Myocyte (in vitro differentiated cells): ENCODE results near the gene DICER1. TPM values are rescaled to one million over a fixed set of nuclear protein-coding genes. Genes with fewer than 3 reads are reported as not detected.

Experiments
- DNase-seq: peaks from one replicate; pipeline ENCODE4 v3.0.0-alpha.2; 2012; ENCODE audit warnings: low read depth
- total RNA-seq: library from RNA; depleted of rRNA; stranded (reverse); fragments of >200 nt; gene quantifications from 2 replicates; pipeline ENCODE4 v1.2.3, GENCODE V29; 2014

The DICER1 gene
- total RNA-seq, 1 donor from 2014 or later: 47.6 TPM

DNA sequence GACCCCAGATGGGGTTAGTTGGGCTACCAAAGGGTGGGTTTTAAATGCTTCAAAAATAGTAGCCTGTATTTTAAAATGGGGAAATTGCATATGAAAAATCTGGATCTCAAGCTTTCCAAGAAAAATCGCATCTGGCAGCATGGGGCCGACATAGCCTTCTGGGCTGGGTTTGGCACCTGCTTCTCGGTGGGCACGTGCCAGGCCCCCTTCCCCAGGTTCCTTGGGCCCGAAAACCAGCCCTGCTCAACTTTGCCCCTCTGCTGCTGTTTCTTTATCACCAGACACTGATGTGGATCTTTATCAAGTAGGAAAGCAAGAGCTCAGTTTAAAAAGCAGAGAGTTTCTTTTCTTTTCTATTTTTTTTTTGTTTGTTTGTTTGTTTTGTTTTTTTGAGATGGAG lies 95.1 kb downstream of the DICER1 start:
- DNase-seq: no peak

DNA sequence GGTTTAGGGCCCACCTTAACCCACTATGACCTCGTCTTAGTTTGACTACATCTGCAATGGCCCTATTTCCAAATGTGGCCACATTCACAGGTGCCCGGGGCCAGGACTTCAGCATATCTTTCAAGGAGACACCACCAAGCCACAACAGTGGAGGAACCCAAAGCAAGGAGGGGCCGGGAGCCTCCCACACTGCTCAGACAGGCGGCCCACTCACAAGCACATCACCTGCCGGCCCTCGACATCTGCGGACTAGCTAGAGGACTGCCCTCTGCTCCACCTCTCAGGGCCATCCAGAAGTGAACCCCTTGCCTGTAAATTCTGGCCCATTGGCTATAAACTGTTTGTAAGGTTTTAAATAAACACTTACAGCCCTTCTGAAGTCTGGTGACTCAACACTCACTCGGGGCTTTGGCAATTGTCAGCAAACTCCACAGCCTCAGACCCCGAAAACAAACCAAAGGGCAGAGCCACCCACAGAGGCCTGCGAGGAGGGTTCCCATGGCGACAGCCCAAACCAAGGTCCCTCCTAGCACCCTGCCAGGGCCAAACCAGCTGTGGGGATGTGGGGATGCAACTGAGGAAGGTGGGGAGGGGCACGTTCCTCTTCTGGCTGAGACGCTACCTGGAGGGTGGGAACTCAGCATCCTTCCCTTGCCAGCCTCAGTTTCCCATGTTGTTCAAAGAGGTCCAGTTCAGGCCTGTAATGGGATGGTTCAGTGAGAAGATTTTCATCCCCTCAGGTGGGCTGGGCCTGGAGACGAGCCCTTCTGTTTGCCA lies 95.8 kb downstream of the DICER1 start:
- no peak for DNase-seq

DNA sequence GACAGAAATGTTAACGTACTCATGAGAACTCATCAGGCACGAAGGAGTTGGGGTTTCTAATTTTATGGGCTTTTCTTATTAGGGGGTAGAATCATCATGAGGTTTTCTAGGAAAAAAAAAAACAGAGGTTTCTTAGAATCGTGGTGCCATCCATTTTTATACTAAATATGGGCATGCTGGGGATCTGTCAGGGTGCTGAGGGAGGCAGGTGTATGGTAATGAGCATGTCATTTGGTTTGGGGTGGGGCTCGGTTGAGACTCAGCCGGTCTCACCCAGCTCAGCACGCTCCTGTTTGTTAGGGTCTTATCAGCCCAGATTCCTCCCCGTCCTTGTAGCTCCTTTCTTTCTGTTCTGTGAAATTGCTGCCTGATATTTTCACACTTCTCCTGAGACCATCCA lies 98.2 kb downstream of the DICER1 start:
- DNase-seq: no peak

DNA sequence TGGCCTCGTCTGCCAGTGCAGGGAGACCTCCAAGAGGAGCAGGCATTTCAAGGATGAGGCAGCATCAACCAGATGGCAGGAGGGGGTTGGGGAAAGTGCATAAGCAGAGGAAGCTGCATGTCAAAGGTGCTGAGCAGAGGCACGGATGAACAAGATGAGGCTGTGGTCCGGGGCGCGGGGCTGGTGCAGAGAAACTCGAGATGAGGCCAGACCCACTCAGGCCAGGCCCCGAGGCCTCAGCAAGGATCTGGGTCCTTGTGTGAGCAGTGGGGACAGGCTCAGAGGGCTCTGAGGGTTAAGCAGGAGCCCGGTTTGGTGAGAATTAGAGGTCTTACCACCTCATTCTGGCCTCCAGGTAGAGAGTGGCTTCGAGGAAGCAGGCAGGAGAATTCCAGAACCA lies 98.8 kb downstream of the DICER1 start:
- DNase-seq: no peak

DNA sequence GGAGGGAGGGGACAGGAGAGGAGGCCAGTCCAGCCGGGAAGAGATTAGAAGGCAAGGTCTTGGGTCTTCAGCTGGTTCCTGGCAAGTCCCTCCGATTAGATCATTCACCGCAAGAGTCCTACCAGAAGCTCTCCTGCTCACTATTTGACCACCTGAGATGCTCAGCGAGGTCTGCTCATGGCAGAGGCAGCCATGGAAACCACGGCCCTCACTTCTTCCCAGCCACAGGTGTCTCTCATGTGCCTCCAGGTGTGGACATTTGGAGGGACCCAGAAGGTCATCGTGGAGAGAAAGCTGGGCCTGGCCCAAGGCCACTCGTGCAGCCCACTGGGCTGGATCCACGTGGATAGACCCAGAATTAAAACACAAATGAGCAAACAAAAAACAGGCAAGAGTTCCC lies 99.5 kb downstream of the DICER1 start:
- DNase-seq: no peak

DNA sequence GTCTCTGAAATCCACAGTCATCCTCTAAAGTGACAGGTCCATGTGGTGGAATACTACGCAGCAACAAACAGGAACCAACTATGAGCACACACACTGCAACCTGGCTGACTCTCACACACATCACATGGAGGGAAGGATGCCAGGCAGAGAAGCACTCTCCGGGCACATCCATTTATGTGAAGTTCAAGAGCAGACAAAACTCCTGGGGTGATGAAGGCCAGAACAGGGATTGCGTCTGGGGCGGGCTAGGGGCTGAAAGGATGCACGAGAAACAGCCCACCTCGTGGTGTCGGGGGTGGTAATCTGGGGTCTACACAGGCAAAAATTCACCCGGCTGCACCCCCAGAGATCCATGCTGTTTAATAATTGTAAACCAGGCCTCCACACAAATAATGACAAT lies 100.2 kb downstream of the DICER1 start:
- DNase-seq: no peak

DNA sequence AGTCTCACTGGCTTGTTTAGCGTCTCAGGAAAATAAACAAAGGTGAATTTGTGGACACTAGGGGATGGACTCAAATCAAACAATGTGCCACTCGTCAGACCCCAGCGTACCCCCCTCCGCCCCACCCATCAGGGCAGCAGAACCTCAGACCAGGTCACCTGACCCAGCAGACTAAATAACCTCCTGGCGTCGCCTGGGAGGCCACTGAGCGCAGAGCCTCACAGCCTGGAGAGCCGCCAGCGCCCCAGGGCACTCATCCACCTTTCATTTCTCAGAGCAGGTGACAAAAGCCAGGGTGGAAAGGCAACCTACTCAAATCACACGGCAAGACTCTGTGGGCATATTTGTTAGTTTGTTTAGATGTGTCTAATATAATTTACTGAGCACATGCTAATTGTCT lies 100.9 kb downstream of the DICER1 start:
- DNase-seq: no peak

DNA sequence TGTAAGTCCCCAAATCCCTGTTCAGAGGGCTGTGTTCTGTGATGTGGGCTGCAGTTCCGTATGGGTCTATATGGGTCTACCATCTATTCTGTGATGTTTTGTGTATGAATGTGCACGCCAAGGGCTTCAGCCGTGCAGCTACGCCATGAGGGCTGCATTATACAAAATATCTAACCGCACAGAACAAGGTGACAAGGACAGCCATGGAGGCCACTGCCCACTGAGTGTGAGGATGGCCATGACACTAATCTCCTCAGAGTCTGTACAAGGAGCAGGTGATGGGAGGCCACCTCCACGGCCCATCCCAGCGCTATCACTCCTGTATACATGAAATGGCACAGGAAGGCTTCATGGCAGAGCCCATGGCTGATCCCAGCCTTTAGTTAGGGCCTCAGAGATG lies 102.0 kb downstream of the DICER1 start:
- DNase-seq: no peak

DNA sequence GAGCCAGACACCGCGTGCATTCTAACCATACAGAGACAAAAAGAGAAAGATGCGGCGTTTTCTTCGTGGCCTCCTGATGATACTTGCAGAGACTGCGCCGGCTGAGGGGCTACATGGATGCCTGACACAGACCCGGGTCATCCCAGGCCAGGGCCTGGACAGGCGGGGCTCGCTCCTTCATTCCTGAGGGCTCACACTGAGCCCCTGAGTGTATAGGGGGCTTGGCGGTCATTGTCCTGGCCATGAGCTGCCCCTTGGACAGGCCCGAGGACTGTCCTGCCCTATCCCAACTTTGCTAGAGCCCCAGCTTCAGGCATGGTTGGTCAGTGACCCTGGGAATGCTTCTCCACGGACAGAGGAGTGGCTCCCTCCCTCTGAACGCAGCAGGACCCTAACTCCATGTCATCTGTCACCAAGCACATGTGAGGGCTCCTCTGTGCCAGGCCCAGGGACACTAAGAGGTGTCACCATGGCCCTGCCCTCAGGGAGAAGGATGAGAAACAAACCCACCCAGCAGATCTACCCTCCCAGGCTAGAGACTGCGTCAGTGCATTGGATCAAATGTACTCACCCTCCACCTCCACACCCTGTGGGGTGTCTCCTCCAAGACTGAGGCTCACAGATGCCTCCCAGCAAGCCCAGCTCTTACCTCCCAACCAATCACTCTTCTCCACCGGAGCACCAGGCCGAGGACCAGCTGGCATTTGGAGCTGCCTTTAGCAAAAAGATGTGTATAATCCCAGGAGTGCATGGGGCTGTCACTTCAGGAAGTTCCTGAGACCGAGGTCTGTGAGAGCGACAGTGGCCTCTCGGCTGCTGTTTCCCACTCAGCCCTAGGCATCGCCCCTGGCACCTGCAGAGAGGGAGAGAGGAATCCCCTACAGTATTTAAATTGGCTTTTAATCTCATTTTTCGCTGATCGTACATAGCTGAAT lies 102.7 kb downstream of the DICER1 start:
- no peak for DNase-seq

DNA sequence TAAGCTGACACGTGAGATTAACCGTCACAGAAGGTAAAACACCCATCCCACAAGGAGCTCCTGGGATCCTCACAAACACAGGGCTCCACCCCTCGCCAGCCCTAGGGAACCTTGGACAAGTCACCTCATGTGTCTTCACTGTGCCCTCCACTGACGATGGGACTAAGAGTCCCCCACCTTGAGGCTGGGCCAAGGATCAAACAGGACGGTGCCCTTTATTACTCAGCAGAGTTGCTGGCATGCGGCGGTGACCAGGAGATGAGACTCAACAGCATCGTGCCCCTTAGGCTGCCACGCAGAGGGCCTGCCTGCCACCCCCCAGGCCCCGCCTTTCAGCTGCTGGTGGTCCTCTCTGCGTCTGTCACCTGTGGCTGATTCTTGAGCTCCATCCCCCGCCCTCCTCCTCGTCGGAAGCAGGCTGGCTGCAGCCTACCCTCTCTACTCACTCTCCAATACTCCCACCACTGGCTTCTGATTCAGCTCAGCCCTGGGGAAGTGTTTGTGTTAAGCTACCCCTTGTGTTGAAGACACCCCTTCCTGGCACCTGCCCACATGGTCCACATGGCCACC lies 105.2 kb downstream of the DICER1 start:
- no peak for DNase-seq

DNA sequence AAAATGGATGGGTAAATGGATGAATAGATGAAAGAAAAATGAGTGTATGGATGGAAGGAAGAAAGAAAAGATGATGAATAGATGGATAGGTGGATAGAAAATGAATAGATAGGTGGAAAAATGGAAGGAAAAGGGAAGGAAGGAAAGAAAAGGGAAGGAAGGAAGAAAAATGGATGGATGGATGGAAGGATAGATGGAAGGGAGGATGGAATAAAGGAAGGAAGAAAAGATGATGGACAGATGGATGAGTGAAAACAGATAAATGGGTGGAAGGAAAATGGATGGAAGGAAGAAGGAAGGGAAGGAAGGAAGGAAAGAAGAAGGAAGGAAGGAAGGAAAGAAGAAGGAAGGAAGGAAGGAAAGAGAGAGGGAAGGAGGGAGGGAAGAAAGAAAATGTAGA lies 107.4 kb downstream of the DICER1 start:
- no peak for DNase-seq

DNA sequence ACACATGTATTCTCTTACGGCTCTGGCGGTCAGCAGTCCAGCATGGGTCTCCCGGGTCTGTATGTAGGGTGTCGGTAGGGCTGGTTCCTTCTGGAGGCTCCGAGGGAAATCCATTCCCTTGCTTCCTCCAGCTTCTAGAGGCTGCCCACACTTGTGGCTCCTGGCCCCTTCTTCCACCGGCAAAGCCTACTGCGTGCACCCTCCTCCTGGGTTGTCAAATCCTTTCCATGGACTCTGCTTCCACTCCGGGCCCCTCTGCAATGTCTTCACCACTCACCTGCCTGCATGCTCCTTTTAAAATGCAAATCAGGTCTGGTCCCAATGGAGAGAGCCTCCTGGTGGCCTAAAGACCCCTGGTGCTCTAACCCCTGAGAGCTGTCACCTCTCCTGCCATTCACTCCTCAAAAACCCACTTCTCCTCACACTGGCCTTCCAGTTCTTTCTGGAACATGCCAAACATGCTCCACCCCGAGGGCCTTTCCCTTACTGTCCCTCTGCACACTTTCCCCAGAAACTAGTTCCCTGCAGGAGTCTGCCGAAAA lies 108.5 kb downstream of the DICER1 start:
- no peak for DNase-seq

DNA sequence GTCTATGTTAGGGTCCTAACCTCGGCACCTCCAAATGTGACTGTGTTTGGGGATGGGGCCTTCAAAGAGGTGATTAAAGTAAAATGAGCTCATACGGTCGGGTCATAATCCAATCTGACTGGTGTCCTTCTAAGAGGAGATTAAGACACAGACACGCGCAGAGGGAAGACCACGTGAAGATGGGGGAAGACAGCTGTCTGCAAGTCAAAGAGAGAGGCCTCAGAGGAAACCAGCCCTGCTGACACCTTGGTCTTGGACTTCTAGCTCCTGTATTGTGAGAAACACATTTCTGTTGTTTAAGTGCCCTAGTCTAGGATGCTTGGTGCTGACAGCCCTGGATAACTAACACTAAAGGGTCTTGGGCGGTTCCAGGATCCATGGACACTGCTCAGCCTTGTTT lies 109.6 kb downstream of the DICER1 start:
- no peak for DNase-seq

DNA sequence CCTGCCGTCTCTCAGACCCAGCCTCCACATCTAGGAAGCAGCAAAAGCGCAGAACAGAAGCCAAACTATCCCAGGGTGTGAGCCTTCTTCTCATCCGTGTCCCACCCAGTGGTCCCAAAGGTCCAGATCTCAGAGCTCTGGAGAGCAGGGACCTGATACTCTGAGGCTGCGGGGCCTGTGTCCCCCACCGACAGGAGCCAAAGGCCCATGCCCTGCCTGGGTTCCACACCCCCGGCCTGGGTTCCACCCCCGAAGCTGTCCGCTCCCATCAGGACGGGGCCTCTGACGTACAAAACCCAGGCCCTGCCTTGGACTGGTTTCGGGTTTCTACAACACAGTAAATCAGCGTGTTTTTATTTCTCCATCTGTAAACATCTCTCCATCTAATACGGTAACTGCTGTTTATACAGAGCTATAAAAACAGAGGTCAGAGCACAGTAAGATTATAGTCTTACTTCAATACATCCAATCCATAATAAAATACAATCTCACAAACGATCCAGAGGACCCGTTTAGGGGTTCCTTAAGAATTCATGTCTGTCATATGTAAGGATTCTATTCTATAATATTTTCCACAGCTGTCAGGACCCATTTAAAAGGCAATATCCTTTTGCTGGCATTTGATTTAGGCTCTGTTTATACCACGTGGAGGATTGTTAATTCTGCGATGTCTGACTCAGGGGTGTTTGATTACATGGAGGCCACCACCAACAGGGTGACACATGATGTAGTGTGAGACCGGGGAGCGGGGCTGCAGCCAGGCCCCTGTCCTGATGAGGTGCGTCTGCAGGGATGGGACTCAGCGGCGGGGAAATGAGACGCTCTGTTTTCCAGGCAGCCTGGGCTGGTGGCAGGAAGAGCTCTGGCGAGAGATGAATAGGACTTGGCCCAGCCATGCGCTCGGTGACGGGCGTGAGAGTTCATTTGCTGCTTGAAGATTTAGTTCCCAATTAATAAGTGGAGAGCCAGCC lies 110.3 kb downstream of the DICER1 start:
- peak; percentile 10 for DNase-seq

DNA sequence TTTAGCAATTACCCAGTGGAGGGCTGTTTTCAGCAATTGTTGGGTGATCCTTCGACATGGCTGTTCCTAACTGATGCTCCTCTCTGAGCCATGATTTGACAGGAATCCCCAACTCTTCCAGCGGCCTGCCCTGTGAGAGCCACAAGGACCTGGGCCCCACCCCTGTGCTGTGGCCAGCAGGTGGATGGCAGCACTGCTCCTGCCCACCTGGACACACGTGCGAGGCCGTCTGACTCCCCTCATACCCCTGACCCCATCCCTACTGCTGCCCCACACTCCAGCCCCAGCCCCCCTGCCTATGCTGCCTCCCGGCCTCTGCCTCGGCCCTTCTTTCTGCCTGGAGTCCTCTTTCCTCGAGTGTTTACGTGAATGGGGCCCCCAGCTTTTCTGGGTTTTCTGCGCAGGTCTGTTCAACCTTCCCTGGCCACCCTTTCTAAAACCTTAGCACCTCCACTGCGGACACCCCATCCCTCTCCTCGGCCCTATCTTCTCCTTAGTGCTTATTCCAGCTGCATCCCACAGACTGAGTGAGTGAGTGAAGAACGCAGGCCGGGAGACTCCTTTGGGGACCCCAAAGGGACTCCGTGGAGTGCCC lies 111.4 kb downstream of the DICER1 start:
- DNase-seq: no peak

DNA sequence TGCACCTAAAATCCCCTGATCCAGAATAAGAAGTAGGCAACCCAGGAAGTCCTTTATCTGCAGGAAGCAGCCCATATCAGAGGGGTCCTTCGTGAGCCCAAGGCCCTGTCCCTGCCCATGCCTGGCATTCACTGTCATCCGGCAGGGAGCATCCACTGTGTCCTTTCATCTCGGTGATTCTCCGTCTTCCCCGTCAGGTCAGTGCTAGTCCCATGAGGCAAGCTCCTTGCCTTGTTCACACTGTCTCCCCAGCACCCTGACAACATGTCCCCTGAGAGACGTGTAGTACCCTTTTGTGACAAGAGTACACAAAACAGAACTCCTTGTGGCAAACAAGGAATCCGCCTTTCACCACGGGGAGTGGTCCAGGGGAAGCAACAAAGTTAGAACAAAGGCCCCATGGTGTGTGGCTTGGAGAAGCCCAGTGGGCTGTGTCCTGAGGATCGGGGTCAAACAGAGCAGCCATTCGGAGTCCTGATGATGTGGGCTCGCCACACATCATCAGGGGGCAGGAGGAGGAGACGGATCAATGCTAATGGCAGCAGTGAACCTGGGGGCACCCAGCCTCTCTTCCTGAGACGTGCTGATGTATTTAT lies 112.1 kb downstream of the DICER1 start:
- no peak for DNase-seq

DNA sequence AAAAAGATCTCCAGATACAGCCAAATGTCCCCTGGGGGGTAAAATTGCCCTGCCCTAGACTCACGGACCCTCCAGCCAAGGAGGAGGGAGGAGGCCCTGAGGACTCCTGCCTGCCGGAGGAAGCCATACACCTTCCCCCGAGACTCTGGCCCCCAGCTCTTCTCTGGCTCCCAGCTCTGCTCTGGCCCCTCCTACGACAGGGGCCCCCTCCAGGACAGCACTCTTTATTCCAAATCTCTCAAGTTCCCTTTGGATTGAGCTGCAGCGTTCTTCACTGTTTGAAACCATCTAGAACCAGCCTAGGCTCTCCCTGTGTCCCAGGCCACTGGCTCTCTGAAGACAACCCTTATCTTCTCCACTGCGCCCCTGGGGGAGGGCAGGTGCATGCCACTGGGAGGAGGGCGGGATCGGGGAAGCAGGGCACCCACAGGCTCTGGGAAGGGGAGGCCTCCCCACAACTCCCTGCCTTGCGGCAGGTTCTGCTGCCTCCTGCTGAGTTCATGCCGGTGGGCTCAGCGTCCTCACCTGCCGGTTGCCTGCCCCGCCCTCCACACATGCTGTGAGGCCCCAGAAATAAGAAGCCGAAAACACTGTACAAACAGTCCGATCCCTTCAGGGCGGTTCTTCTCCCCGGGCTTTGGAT lies 112.7 kb downstream of the DICER1 start:
- no peak for DNase-seq

DNA sequence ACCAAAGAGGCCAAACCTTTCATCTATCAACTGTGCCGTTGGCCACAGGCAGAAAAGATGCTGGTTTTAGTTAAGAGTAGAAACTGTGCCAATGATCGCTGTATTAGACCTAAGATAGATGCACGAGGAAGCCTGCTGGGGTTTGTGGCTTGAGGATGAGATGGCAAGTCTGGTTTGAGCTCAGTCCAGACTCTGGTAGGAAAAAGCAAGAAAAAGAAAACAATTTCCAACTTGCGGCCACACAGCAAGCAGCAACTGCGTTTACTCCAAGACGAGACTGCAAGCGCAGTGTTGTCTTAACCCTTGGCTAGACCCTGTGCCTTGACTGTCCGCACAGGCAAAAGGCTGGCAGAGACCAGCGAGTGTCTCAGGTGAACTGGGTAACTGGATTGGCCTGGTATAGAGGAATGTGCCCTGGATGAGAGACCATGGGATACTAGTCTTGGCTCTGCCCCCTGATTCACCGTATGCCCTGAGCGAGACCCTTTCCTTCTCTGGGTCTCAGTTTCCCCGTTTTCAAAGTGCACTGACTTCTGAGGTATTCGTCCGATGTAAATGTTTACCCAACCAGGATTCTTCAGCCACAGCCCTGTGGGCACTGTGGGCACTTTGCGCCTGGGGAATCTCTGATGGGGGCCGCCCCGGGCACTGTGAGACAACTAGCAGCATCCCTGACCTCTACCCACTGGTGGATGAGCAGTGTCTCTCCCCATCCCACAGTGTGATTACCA lies 113.4 kb downstream of the DICER1 start:
- no peak for DNase-seq

DNA sequence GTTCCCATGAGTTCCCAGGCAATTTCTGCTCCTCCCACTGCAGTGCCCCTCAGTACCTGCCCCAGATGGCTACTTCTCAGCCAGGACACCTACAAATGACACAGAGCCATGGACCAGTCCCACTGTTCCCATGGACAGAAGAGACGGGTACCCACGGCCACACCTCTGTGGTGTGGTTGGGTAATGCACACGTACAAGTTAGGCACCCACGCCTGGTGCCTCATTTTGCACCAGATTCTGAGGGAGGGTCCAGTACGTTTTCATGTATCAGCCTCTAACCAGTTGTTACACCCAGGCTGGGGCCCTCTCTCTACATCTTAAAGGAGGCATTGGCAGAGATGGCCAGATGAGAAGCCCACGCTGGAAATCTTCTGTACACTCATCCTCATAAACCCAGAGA lies 114.0 kb downstream of the DICER1 start:
- no peak for DNase-seq
